Heart left ventricle (tissue), 16 donors: ENCODE data around the gene LCE3E. TPM values are rescaled to one million over a fixed set of nuclear protein-coding genes. Genes with fewer than 3 reads are reported as not detected.

Experiments
- ATAC-seq, 4 donors: fragments of 200-7000 bp; cut with Tn5 transposase; one replicate each; pipeline ENCODE4 v1.9.1; 2020 to 2022; ENCODE audit warnings: moderate library complexity in 4 of 4, mild to moderate bottlenecking in 3 of 4, moderate number of reproducible peaks in 1 of 4
- DNase-seq, 5 donors: peaks; one replicate each; pipeline ENCODE4 v3.0.0-alpha.2; 2020
- H3K27ac ChIP-seq, 12 donors: fragments of 200-600 bp; sonication (generic) in 4 of 12; one replicate each; pipeline versions ENCODE4 v1.5.0 to v1.8.0; 2016 to 2022; ENCODE audit warnings: mild to moderate bottlenecking in 2 of 12
- H3K27me3 ChIP-seq, 9 donors: fragments of 200-600 bp; sonication (generic) in 2 of 9; one replicate each; pipeline versions ENCODE4 v1.5.1 to v1.8.0; 2016 to 2022; ENCODE audit warnings: mild to moderate bottlenecking in 3 of 9
- H3K36me3 ChIP-seq, 9 donors: fragments of 200-600 bp; sonication (generic) in 2 of 9; one replicate each; pipeline versions ENCODE4 v1.5.0 to v1.8.0; 2018 to 2022; ENCODE audit warnings: mild to moderate bottlenecking in 2 of 9
- H3K4me1 ChIP-seq, 12 donors: fragments of 200-600 bp; sonication (generic) in 4 of 12; one replicate each; pipeline versions ENCODE4 v1.5.0 to v1.8.0; 2016 to 2022; ENCODE audit warnings: mild to moderate bottlenecking in 3 of 12
- H3K4me3 ChIP-seq, 12 donors: fragments of 200-600 bp; sonication (generic) in 4 of 12; one replicate each; pipeline versions ENCODE4 v1.5.0 to v1.8.0; 2017 to 2022; ENCODE audit warnings: mild to moderate bottlenecking in 9 of 12, moderate library complexity in 4 of 12
- H3K9me3 ChIP-seq, 12 donors: fragments of 200-600 bp; sonication (generic) in 4 of 12; one replicate each; pipeline versions ENCODE4 v1.5.0 to v1.8.0; 2016 to 2022; ENCODE audit warnings: mild to moderate bottlenecking in 1 of 12
- CTCF ChIP-seq, 12 donors: fragments of 200-600 bp; sonication (generic) in 4 of 12; IDR thresholded peaks; one replicate each; pipeline versions ENCODE4 v1.5.0 to v1.8.0; 2018 to 2022; ENCODE audit warnings: antibody characterized with exemption in 12 of 12, mild to moderate bottlenecking in 5 of 12
- POLR2A ChIP-seq, 2 donors: fragments of 450-650 bp; IDR thresholded peaks; one replicate each; pipeline ENCODE4 v1.6.1; 2017; ENCODE audit warnings: antibody characterized with exemption in 2 of 2, mild to moderate bottlenecking in 2 of 2, moderate library complexity in 2 of 2
- WGBS, 4 donors: extraction: QIAGEN DNeasy Blood & Tissue Kit in 2 of 4; methylation state at CpG; one replicate each; pipeline versions ENCODE4 v1.1.5 to v1.1.7; 2013 to 2018; 5-methylcytosine and 5-hydroxymethylcytosine counted together
- intact Hi-C, 10 donors: fragments of 100-400 bp; cut with DNase I; formaldehyde crosslinking; loops; one replicate each; pipeline versions ENCODE4 v1.11.1 to v1.14.2; 2022
- polyA plus RNA-seq, 2 donors: library from polyadenylated mRNA; stranded (reverse); fragments of 200-250 nt; gene quantifications; one replicate each; pipeline ENCODE4 v1.2.3, GENCODE V29; 2013
- total RNA-seq, 9 donors: library from RNA; depleted of rRNA in 2 of 9; stranded (reverse); fragments of >200 nt in 2 of 9; fragmentation: NEBNext Ultra II Directional in 3 of 9; extraction: Animal tissue kit (Norgen Biotek cat#: 25700) in 3 of 9; gene quantifications; one replicate each; pipeline versions ENCODE4 v1.1.0 to v1.2.4, GENCODE V29; 2016 to 2023
- donor health status: ischemic (EF 13 %, LVEDD 7.1; RV severe dilation, severe dysfunction).
- donor health status: healthy with polysubstance abuse.
- donor health status: DM: no; HTN: yes; CAD: no.
- donor health status: DM: no; HTN: no; CAD: no.
- donor health status: ischemic (EF 25% LVEDD 6.9; RV normal size, moderate dysfunction).
- donor health status: ischemic (EF 25% LVEDD 5.7; RV mildly dilated, moderate dysfunction).
- donor health status: healthy.
- donor health status: DM: yes; HTN: yes; CAD: no.
- donor health status: ischemic (EF 35%, LVEDD 5.7; RV mildly dilated, moderate dysfunction).
- donor health status: nonischemic (EF 11% LVEDD 7.7; RV severe dilation, severe dysfunction).
- donor health status: DM: yes; HTN: yes; CAD: no.
- donor health status: PGD.
- donor health status: ischemic (EF 29% LVEDD 5.4; RV normal size, mild dysfunction).
- donor health status: nonischemic (EF 23%, LVEDD 6.1; RV moderate dilation, normal function).

LCE3E gene
- total and polyA plus RNA-seq, 11 donors: not detected

- 29 to 61% (median 34%) methylated on average over 4 of the region's 4 CpGs; no CpG with 5 or more reads in 1 of the 4 donors for WGBS, 4 donors
- Histone ChIP-seq H3K4me3 (no peak overlapping the region), H3K9me3 (peaks cover 0 to 12% (median 0%) of the 10 kb centered on the region in 12 donors), H3K27ac (no peak overlapping the region), H3K4me1 (no peaks in the 10 kb centered on the region), H3K36me3 (no peaks in the 10 kb centered on the region), H3K27me3 (peaks cover 0 to 11% (median 0%) of the 10 kb centered on the region in 9 donors)
- DNase-seq: no peak
- intact Hi-C loops: no loop called here
- ATAC-seq: no peak
- TF ChIP-seq POLR2A (IDR thresholded peaks at IDR 0.05) (no peak), CTCF (IDR thresholded peaks at IDR 0.05) (no peak)
Observed at GRCh38 chr1:152543820-152544219, 22.8 kb downstream of the LCE3E start.

- no peaks in the 10 kb centered on the region for H3K9me3 ChIP-seq
- no peak overlapping the region for H3K4me3 ChIP-seq
- no peak for TF ChIP-seq POLR2A (IDR thresholded peaks at IDR 0.05)
- TF ChIP-seq CTCF (IDR thresholded peaks at IDR 0.05): no peak
- no peak overlapping the region for H3K27ac ChIP-seq
- no peak for ATAC-seq
- 56 to 67% (median 65%) methylated on average over 2 of the region's 2 CpGs for WGBS, 4 donors
- peaks cover 0 to 15% (median 0%) of the 10 kb centered on the region in 9 donors for H3K27me3 ChIP-seq
- no peaks in the 10 kb centered on the region for H3K4me1 ChIP-seq
- H3K36me3 ChIP-seq: no peaks in the 10 kb centered on the region
- no peak for DNase-seq
- intact Hi-C loops: no loop called here
Observed at GRCh38 chr1:152539901-152540300, 26.7 kb downstream of the LCE3E start.

GRCh38 chr1:152537496-152537895 lies 29.1 kb downstream of the LCE3E start:
- no peaks in the 10 kb centered on the region for H3K4me1 ChIP-seq
- 16 to 39% (median 27%) methylated on average over 4 of the region's 4 CpGs for WGBS, 4 donors
- no peak overlapping the region for H3K4me3 ChIP-seq
- H3K27ac ChIP-seq: no peak overlapping the region
- no peaks in the 10 kb centered on the region for H3K36me3 ChIP-seq
- H3K9me3 ChIP-seq: no peaks in the 10 kb centered on the region
- ATAC-seq (no peak), DNase-seq (no peak)
- intact Hi-C loops: no loop called here
- TF ChIP-seq POLR2A (IDR thresholded peaks at IDR 0.05): no peak
- no peak for TF ChIP-seq CTCF (IDR thresholded peaks at IDR 0.05)
- peaks cover 0 to 26% (median 2%) of the 10 kb centered on the region in 9 donors for H3K27me3 ChIP-seq

- DNase-seq (no peak), ATAC-seq (no peak)
- Histone ChIP-seq H3K27ac (no peak overlapping the region), H3K36me3 (no peaks in the 10 kb centered on the region), H3K4me3 (no peak overlapping the region), H3K4me1 (no peaks in the 10 kb centered on the region), H3K27me3 (peaks cover 0 to 20% (median 3%) of the 10 kb centered on the region in 9 donors), H3K9me3 (peaks cover 0 to 6% (median 0%) of the 10 kb centered on the region in 12 donors)
- intact Hi-C loops: no loop called here
- TF ChIP-seq POLR2A (IDR thresholded peaks at IDR 0.05) (no peak), CTCF (IDR thresholded peaks at IDR 0.05) (no peak)
- 65 to 69% (median 68%) methylated on average over 3 of the region's 3 CpGs for WGBS, 4 donors
Observed at GRCh38 chr1:152535774-152536173, 30.8 kb downstream of the LCE3E start.
